ENCODE results near the gene SMPD1. TPM values are rescaled to one million over a fixed set of nuclear protein-coding genes. Genes with fewer than 3 reads are reported as not detected.

SMPD1 gene
- total RNA-seq (2014; rRNA removed), result 71.8 and 75.2 TPM in 2 replicates
- 79.9 TPM for polyA plus RNA-seq (2012)

DNA sequence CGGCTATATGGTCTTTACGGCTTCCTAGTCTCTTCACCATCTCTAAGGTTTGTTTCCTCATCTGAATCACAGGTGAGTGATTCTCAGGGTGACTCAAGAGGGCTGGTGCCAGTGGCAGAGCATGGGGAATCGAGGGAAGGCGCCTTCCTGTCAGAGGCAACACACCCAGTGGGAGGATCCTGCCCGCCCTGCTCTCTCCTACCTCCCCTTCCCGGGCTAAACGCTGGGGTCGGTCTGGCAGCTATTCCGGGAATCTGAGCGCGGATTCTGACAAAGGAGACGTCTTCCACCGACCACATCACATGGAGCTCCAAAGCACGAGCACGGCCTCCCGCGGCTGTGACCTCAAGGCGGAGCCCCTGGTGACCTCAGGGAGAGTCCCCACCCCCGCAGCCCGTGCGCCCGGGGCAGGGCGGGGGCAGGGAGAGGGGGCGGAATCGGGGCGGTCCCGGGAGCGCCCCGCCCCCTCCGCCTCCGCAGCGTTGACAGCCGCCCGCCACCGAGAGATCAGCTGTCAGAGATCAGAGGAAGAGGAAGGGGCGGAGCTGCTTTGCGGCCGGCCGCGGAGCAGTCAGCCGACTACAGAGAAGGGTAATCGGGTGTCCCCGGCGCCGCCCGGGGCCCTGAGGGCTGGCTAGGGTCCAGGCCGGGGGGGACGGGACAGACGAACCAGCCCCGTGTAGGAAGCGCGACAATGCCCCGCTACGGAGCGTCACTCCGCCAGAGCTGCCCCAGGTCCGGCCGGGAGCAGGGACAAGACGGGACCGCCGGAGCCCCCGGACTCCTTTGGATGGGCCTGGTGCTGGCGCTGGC lies at the start of gene SMPD1:
Gene SMPD1, plus strand, starts transcription at position 570 of the 813 bp plus-strand sequence. Its CDS starts 125 bp downstream, at position 695.
- peak; percentile 84 for DNase-seq (ENCODE audit: low read depth)

DNA sequence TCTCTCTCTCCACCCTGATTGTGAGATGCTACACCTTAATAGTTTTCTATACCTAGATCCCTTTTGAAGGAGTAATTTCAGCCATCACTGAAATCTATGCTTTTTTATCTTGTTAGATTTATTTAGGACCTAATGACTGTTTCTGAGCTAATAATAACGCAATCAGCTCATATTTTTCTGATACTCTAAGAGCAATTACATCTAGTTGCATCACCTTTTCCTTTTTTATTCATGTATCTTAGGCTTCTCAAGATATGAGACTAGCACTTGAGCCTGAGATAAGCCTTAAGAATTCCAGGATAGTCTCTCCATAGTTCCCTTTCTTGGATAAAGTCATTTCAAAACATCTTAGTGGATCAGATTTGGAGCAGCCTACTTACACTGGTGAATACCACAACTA lies 44.9 kb upstream of the SMPD1 start:
- no peak for DNase-seq (ENCODE audit: low read depth)

DNA sequence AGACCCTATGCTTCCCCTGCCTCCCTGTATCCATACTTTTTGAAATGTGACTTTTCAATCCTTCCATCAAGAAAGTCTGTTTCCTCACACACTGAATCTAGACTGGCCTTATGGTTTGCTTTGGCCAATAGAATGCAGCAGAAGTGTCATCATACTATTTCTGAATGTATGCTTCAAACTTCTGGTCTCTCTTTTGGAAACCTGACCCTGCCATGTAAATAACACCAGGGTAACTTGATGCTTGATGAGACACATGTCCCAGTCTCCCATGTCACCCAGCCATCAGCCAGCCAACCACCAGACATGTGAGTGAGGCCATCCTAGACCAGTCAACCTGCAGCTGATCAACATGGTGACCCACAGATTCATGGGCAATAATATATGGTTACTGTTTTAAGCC lies 40.2 kb upstream of the SMPD1 start:
- no peak for DNase-seq (ENCODE audit: low read depth)

DNA sequence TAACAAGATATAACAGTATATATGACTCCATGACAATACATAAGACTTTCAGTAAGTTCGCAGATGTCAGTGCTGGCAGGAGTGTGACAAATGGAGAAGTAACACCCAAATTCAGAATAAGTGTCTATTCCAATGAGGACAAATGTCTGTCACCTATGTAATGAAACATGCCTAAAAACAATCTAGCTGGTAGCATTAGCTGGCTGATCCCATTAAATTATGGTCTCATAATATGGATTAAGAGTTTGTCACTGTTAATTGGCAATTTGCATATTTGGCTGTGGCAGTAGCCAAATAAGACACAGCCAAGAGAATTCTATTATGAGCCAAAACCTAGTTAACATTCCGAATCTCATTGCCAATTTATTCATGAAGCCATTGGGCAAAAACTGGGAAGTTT lies 39.8 kb upstream of the SMPD1 start:
- DNase-seq (ENCODE audit: low read depth), result no peak

DNA sequence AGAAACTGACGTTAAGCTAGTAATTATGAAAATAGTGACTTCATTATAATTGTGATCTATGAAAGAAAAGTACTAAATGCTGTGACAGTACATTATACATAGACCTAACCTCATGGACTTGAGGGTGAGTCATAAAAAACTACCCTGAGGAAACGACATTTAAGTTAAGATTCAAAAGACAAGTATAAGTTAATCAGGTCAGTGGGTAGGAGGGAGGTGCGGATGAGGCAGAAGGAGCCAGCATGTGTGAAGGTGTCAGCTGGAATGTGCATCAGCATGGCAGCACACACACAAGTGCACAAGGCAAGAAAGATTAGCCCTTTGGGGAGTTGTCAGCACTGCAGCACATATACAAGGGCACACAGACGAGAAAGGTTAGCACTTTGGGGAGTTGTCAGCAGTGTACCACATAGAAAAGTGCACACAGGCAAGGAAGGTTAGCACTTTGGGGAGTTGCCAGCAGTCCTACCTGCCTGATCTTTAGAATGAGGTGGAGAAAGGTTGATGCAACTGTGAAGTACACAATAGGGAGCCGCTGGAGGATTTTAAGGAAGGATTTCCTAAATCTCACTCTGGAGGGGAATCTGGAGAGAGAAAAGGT lies 38.4 kb upstream of the SMPD1 start:
- DNase-seq (ENCODE audit: low read depth), result no peak

DNA sequence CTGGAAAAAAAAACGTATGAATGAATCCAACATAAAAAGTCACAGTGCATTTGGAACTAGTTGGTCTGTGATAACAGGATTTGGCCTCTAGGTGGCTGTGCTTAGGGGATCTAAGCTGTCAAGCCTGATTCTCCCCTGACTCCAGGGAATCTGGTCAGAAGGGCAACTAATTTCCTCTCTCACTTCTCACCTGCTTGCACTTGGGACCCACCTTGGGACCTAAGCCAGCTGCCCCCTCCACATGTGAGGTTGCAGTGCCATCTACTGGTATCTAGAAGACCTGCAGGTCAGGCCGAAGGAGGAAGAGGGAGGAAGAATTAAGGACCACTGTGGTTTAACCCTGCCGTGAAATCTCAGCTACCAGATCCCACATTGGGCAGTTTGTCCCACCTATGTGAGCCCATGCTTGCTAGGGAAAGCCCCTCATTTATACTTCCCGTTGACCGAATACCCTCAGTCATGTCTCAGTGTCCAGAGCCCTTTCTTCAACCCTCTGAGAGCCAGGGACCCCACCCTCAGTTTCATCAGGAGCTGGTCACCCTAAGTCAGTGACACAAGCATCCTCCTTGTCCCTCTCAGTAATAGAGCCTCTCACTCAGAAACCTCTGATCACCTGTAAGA lies 36.8 kb upstream of the SMPD1 start:
- peak; percentile 54 for DNase-seq (ENCODE audit: low read depth)

DNA sequence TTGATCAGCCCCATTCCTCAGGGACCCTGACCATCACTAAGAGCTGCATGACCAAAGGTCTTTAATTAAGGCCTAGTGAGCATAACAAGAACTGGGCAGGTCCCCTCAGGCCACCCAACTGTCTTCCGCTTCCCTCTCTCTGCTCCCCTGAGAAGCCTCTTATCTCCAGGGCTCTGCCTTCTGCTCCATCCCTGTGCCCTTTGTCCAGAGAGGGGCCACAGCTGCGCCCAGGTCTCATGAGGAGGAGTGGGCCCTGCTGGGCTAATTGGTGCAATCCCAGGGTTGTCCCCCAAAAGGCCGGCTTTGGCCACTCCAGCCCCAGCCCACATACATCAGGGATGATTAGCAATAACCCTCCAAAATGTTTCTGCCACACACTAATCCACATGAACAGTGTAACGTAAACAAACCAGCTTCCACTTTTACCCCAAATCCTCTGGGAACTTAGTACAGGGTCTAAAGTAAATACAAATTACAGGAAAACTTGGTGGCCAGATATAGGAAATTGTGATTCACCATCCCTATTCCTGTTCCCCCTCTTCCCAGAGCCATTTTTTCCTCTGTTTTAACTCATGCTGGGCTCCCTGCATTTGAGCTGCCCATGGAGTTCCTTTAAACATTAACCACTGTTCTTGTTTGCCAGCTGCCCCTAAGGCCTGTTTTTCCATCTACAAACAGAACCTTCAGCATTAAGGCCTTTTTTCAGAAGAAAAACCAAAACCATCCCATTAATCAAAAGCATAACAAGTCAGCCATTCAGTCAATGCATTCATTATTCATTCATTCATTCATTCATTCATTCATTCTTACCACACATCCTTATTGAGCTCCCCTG lies 35.4 kb upstream of the SMPD1 start:
- DNase-seq (ENCODE audit: low read depth), result no peak

DNA sequence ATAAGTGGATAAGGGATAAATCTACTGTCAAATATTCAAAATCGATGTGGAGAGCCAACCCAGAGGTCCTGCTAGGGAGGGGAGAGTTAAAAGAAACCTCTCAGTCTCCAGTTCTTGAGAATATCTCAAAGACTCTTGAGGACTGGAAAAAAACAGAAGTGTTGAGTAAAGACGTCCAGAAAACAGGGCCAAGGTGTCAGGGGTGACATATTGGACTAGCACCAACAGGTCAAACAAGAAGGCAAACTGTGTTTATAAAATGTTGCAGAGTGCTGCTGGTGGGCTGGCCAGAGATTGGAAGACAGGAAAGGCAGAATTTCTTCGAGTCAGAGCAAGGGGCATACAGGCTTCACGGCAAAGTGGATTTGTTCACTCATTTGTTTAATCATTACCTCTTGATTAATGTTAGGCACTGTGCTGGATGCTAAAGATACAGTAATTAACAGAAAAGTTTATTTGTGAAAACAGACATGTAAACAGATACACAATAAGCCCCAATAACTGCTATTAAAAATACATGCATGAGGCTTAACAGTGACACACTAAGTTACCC lies 33.7 kb upstream of the SMPD1 start:
- DNase-seq (ENCODE audit: low read depth), result no peak

DNA sequence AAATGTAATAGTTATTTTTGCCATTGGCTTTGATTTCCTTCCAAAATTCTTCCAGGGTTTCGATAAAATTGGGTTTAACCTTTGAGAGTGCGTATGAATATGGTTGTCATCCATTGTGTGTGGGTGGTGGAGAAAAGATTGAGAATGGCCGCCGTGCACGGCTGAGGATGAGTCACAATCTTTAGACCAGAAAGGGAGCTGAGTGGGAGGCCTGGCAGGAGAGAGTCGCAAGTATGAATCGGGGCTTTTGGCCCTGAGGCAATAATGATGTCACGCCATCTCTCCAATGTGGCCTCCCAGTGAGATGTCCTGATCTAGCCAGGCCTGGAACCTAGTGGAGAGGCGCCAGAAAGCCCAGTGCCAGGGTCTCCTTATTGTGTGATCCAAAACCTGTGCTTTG lies 33.1 kb upstream of the SMPD1 start:
- peak; percentile 54 for DNase-seq (ENCODE audit: low read depth)

DNA sequence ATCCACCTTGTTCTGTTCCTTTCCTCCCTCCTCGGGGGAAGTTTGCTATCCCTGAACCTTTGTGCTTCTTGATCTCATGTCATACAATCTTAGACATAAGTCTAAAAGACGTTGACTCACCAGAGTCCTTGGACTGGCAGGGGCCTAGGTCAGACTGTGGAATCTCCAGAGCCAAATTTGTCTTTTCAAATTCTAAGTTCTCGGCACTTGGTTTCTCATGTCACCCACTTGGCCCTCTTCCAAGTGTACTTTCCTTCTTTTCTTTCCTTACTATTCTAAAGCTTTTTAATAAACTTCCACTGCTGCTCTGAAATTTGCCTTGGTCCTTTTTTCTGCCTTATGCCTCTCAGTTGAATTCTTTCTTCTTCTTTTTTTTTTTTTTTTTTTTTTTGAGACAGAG lies 30.1 kb upstream of the SMPD1 start:
- no peak for DNase-seq (ENCODE audit: low read depth)

DNA sequence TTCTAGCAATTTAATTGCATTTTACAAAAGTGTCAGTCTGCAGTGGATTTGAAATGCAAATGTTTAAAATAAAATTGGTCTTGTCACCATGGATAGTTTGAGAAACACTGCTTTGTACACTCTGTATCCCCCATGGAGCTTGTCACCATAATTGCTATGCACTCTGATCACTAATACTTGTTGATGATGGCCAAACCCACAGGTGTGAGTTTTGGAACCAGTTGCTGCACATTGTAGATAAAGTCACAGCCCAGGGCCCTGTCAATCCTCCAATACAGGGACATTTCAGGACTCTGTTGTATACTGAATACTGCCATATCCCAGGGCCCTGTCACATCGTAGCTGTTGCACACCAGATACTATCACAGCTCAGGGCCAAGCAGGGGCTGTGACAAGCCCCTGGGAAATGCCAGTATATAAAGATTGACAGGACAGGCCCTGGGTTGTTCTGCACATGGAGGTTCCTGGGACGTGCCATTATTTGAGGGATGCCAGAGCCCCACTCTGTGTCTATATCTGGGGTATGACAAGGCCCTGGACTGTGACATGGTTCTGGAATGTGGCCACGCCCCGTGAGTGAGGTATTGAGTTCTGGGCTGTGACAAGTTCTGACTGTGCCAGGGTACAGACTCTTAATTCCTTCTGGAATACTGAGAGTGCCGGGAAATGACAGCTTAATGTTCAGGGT lies 27.9 kb upstream of the SMPD1 start:
- no peak for DNase-seq (ENCODE audit: low read depth)

DNA sequence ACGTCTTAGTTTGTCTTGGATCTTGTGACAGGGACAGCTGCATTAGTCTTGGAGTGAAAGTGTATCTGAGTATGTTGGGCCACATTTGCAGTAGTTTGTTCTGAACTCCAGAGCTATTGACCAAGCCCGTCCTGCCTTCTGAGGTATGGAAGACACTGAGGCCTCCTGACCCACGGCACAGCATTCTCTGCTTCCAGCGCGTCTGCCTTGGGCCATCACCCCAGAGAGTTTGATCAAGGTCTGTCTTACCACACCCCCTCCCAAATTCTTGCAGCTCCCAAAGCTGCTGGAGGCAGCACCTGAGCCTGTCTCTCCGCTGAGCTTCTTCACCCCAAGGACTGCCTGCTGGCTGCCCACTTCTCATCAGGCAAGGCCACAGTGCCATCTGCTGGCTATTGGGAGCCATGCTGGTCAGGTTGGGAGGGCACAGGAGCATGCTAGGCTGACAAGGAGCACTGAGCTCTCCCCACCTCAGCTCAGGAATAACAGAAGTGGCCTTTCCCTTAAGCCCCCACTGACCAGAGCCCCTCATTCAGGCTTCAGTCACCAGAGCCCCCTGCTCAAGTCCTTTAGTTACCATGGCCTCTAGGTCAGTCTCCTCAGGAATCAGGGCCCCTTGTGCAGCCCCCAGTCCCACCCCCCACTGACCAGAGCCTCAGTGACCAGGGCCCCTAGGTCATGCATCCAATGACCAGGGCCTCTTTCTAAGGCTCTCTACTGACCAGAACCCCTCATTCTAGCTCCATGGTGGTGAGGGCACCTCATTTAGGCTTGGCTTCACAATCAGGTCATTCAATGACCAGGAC lies 27.2 kb upstream of the SMPD1 start:
- peak; percentile 66 for DNase-seq (ENCODE audit: low read depth)

DNA sequence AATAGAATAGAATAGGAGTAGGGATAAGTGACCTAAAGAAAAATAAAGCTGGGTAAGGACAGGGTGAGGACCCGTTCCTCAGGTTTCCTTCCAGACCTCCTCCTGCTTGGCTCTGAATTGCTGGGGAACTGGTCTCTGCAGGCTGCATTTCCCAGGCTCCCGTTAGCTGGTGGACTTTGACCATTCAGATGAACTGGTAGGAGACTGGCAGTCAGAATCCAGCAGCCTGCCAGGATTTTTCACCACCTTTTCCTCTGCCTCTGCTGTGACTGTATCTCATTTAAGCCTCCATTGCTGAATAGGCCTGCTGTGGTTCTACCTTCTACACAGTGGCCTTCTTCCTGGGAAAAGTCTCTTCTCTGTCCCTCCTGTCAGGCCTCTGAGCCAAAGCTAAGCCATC lies 24.6 kb upstream of the SMPD1 start:
- DNase-seq (ENCODE audit: low read depth), result no peak

DNA sequence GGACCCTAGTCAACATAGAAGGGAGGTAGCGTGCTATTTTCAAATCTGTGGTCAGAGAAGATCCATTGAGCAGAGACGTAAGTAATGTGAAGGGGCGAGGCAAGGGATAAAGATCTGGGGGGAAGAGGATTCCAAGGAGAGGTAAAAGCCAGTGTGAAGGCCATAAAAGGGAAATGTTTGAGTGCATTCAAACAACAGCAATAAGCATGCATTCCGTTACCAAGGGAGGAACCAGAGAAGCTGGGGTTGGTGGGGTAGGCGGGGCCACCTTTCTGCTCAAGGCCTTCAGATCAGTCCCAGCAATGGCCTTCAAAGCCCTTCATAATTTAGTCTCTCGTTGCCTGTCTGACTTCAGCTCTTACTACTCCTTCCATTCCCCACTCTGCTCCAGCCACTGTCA lies 18.4 kb upstream of the SMPD1 start:
- no peak for DNase-seq (ENCODE audit: low read depth)

DNA sequence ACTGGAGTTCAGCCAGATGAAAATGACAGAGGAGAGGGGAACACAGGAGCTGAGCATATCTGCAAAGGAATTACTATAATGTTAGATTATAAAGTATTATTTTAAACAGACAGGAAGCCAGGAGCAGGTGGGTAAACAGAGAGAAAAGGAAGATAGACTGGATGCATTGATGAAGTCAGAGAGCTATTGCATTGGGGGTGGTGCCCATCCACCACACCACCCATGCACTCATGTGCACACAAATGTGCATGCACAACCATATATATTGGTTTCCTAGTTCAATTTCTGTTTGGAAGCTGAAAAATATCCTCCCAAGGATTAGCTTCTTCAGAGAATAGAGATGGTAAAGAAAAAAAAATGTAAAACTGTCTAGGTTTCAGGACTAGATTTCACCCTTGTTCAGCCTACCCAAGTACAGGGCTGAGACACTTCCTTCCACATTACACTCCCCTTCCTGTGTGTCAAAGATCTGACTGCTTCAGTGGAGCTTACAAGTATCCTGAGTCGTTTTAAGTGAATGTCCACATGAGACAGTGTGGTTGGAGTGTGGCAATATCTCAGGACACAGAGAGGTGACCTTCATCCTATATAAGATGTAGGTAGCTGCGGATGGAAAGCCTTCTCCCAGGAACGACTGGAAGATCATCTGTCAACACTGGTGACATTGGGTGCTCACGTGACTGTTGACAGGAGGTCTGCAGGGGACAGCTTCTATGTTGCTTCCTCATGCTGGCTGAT lies 12.2 kb upstream of the SMPD1 start:
- DNase-seq (ENCODE audit: low read depth), result no peak

DNA sequence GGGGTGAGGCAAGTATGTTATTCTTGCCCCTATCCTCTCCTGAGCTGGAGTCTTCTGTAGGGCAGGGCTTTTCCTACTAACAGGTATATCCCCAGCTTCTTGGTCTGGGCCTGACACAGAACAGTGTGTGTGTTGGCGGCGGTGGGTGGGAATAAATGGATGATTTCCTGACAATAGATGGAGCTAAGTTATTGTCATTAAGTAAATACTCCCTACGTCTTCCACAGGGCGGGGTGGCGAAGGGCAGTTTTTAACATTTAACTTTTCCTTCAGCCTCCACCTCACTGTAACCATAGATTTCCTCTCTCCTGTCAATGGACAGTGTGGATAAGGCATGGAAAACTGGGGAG lies 11.7 kb upstream of the SMPD1 start:
- no peak for DNase-seq (ENCODE audit: low read depth)

DNA sequence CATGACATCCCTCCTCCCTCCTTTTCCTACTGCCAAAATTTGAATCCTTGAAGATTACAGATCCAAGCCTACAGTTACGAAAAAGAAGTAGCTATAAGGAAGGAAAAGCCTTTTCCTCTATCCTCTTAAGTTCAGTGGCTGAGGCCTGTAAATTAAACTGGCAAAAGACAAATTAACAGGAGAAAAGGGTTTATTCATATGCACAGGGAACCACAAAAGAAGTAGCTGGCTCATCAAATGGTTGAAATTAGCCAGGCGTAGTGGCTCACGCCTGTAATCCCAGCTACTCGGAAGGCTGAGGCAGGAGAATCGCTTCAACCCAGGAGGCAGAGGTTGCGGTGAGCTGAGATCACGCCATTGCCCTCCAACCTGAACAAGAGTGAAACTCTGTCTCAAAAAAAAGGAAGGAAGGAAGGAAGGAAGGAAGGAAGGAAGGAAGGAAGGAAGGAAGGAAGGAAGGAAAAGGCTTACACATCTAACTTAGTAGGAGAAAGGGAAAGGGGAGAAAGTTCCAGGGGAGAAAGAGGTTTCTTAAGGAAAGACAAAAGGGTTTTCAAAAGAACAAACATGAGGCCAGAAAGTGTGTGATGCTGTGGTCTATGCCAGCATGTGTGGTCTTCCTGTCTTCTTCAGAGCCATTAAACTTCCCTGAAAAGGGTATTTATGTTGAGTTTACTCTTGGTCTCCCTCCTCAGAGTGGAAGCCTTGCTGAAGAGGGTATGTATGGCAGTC lies 5.1 kb upstream of the SMPD1 start:
- no peak for DNase-seq (ENCODE audit: low read depth)

DNA sequence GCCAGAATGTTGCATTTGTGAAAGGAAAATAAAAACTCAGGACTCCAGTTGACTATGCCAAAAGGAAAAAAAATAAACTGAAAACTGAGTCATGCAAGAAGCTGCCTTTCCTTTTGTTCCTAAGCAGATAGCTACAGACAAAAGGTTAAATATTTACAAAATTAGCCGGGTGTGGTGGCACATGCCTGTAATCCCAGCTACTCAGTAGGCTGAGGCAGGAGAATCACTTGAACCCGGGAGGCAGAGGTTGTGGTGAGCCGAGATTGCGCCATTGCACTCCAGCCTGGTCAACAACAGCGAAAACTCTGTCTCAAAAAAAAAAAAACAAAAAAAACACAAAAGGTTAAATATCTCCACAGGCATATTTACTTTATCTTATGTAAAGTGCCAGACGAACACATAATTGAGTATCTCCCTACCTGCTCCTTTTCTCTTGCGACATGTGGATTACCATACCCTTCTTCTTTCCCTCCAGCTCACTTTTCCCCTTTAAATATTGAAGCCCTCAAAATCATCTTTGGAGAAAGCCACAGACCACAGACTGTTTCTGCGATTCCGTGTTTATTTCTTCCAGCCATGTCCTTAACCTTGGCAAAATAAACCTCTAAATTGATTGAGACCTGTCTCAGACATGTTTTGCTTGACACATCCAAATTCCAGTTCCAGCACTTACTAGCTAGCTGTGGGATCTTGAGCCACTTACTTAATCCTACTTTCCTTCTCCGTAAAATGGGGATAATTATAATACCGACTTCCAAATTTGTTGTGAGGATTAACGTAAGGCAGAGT lies 2.3 kb upstream of the SMPD1 start:
- peak; percentile 26 for DNase-seq (ENCODE audit: low read depth)

Data from LHCN-M2 (cell line).